H1 (cell line): ENCODE data around the gene OR4D11. TPM values are rescaled to one million over a fixed set of nuclear protein-coding genes. Genes with fewer than 3 reads are reported as not detected.
A peak's percentile ranks its signal among the peaks of the same experiment; 100 is the strongest.

ENCODE experiments used
- CTCF ChIA-PET: fragments of 300-600 bp; sonication (Branson Sonifier 250); formaldehyde crosslinking; loops from one replicate; lab custom pipeline; 2021; ENCODE audit not compliant: partially characterized antibody; lab: Charles Lee
- POLR2A ChIA-PET: fragments of 300-600 bp; sonication (Branson Sonifier 250); formaldehyde crosslinking; loops from one replicate; lab custom pipeline; 2021; ENCODE audit warnings: inconsistent platforms; ENCODE audit not compliant: partially characterized antibody; lab: Charles Lee
- DNase-seq, 2 experiments: peaks; one replicate each; pipeline versions ENCODE4 v3.0.0 to v3.0.0-alpha.2; 2010 to 2022; ENCODE audit warnings: low spot score in 2 of 2, low read depth in 1 of 2, mixed read lengths in 1 of 2
- FAIRE-seq: peaks from 2 replicates; lab custom pipeline; 2011; peaks lifted over from hg19 to GRCh38; lab: Jason Lieb, UNC
- H2AFZ ChIP-seq: 2 replicates; pipeline ENCODE4 v1.8.1; 2012; ENCODE audit warnings: low read length, inconsistent platforms
- H2AK5ac ChIP-seq: 2 replicates; pipeline ENCODE4 v1.6.1; 2013; ENCODE audit warnings: low read depth, low read length
- H2BK120ac ChIP-seq: replicated peaks from 2 replicates; pipeline ENCODE3; 2013; ENCODE audit warnings: low read depth, low read length, inconsistent platforms
- H2BK12ac ChIP-seq: 2 replicates; pipeline ENCODE4 v1.6.1; 2013; ENCODE audit warnings: low read depth, low read length
- H2BK15ac ChIP-seq: 2 replicates; pipeline ENCODE4 v1.6.1; 2013; ENCODE audit warnings: low read length
- H2BK20ac ChIP-seq: 2 replicates; pipeline ENCODE4 v1.6.1; 2013; ENCODE audit warnings: low read length
- H2BK5ac ChIP-seq: 2 replicates; pipeline ENCODE4 v1.6.1; 2013; ENCODE audit warnings: low read depth, low read length
- H3K14ac ChIP-seq: 2 replicates; pipeline ENCODE4 v1.6.1; 2013; ENCODE audit warnings: inconsistent platforms; ENCODE audit not compliant: insufficient read length
- H3K18ac ChIP-seq: 2 replicates; pipeline ENCODE4 v1.6.1; 2013; ENCODE audit warnings: low read length; ENCODE audit errors: extremely low read depth
- H3K23ac ChIP-seq: 2 replicates; pipeline ENCODE4 v1.6.1; 2013; ENCODE audit warnings: inconsistent platforms; ENCODE audit not compliant: insufficient read length
- H3K23me2 ChIP-seq: 2 replicates; pipeline ENCODE4 v1.6.1; 2013; ENCODE audit warnings: low read depth, low read length
- H3K27ac ChIP-seq: 2 replicates; pipeline ENCODE4 v1.6.1; 2011; ENCODE audit warnings: low read depth, low read length, inconsistent platforms
- H3K27me3 ChIP-seq, 4 experiments: replicated peaks in 1 of 4; 1 replicate in 1 of 4; 2 replicates in 3 of 4; pipeline versions ENCODE4 v1.6.1 to v1.8.1; 2011 to 2013; ENCODE audit warnings: low read length in 3 of 4, mild to moderate bottlenecking in 3 of 4, inconsistent platforms in 2 of 4, mixed read lengths in 2 of 4, moderate library complexity in 1 of 4; ENCODE audit not compliant: control insufficient read depth in 3 of 4, insufficient read depth in 3 of 4; ENCODE audit errors: extremely low read depth in 1 of 4
- H3K36me3 ChIP-seq, 4 experiments: 2 replicates each; pipeline versions ENCODE4 v1.6.1 to v1.8.1; 2011 to 2013; ENCODE audit warnings: mild to moderate bottlenecking in 4 of 4, low read length in 3 of 4, moderate library complexity in 2 of 4, control low read depth in 1 of 4, inconsistent platforms in 1 of 4; ENCODE audit not compliant: insufficient read depth in 4 of 4, control insufficient read depth in 2 of 4
- H3K4ac ChIP-seq: replicated peaks from 2 replicates; pipeline ENCODE3; 2013; ENCODE audit warnings: low read length, low read depth, mixed read lengths, inconsistent platforms; ENCODE audit not compliant: insufficient read length
- H3K4me1 ChIP-seq, 4 experiments: replicated peaks in 1 of 4; 1 replicate in 1 of 4; 2 replicates in 3 of 4; pipeline versions ENCODE4 v1.6.1 to v1.8.1; 2011 to 2013; ENCODE audit warnings: low read length in 3 of 4, inconsistent platforms in 2 of 4, mixed read lengths in 1 of 4; ENCODE audit not compliant: insufficient read depth in 4 of 4, control insufficient read depth in 3 of 4
- H3K4me2 ChIP-seq, 2 experiments: 2 replicates each; pipeline versions ENCODE4 v1.6.1 to v1.8.1; 2011 to 2013; ENCODE audit warnings: low read depth in 2 of 2, low read length in 2 of 2, control low read depth in 1 of 2, inconsistent platforms in 1 of 2, mild to moderate bottlenecking in 1 of 2; ENCODE audit not compliant: insufficient read depth in 1 of 2
- H3K4me3 ChIP-seq, 4 experiments: fragments of 200-600, 300-600 bp in 1 of 4; sonication (generic), shearing (Covaris generic), sonication (Bioruptor Twin) in 1 of 4; 2 replicates each; pipeline versions ENCODE4 v1.5.1 to v1.8.1; 2011 to 2016; ENCODE audit warnings: low read length in 4 of 4, low read depth in 3 of 4, control low read depth in 2 of 4, inconsistent platforms in 2 of 4, mild to moderate bottlenecking in 2 of 4, mixed read lengths in 1 of 4, moderate library complexity in 1 of 4; ENCODE audit not compliant: insufficient read depth in 2 of 4; ENCODE audit errors: extremely low read depth in 1 of 4
- H3K56ac ChIP-seq: replicated peaks from 2 replicates; pipeline ENCODE3; 2013; ENCODE audit warnings: low read depth, mild to moderate bottlenecking, mixed read lengths, low read length, inconsistent platforms; ENCODE audit not compliant: insufficient read length
- H3K79me1 ChIP-seq: 2 replicates; pipeline ENCODE4 v1.6.1; 2013; ENCODE audit warnings: low read depth, low read length, control low read depth
- H3K79me2 ChIP-seq, 2 experiments: 2 replicates each; pipeline versions ENCODE4 v1.6.1 to v1.8.1; 2012 to 2013; ENCODE audit warnings: low read length in 2 of 2, mild to moderate bottlenecking in 2 of 2, inconsistent platforms in 1 of 2; ENCODE audit not compliant: insufficient read depth in 2 of 2, control insufficient read depth in 1 of 2
- H3K9ac ChIP-seq, 4 experiments: replicated peaks in 1 of 4; 1 replicate in 1 of 4; 2 replicates in 3 of 4; pipeline versions ENCODE4 v1.6.1 to v1.8.1; 2011 to 2013; ENCODE audit warnings: low read depth in 3 of 4, low read length in 3 of 4, control low read depth in 2 of 4, mild to moderate bottlenecking in 2 of 4, moderate library complexity in 2 of 4, inconsistent platforms in 1 of 4; ENCODE audit errors: extremely low read depth in 1 of 4
- H3K9me3 ChIP-seq, 2 experiments: 2 replicates each; pipeline versions ENCODE4 v1.6.1 to v1.8.1; 2012 to 2013; ENCODE audit warnings: mild to moderate bottlenecking in 2 of 2, moderate library complexity in 2 of 2, control low read depth in 1 of 2, inconsistent platforms in 1 of 2, low read depth in 1 of 2, low read length in 1 of 2, mixed read lengths in 1 of 2; ENCODE audit not compliant: insufficient read depth in 2 of 2
- H4K20me1 ChIP-seq, 2 experiments: replicated peaks in 1 of 2; 2 replicates each; pipeline versions ENCODE3 to v1.8.1; 2011 to 2013; ENCODE audit warnings: inconsistent platforms in 2 of 2, low read length in 2 of 2, mild to moderate bottlenecking in 1 of 2; ENCODE audit not compliant: insufficient read depth in 2 of 2, control insufficient read depth in 1 of 2
- H4K5ac ChIP-seq: 2 replicates; pipeline ENCODE4 v1.6.1; 2013; ENCODE audit warnings: low read length, low read depth, mixed read lengths, inconsistent platforms; ENCODE audit not compliant: insufficient read length
- H4K8ac ChIP-seq: 2 replicates; pipeline ENCODE4 v1.8.0; 2013; ENCODE audit warnings: mild to moderate bottlenecking, moderate library complexity, low read length, inconsistent platforms; ENCODE audit not compliant: insufficient read depth; ENCODE audit errors: extremely low read depth
- H4K91ac ChIP-seq: replicated peaks from 2 replicates; pipeline ENCODE3; 2013; ENCODE audit warnings: low read length, mixed read lengths, inconsistent platforms; ENCODE audit not compliant: insufficient read length
- WGBS, 2 experiments: shearing (Covaris generic) in 1 of 2; methylation state at CpG; one replicate each; pipeline versions ENCODE4 v1.1.6 to v1.1.7; 2013 to 2015; ENCODE audit warnings: low lambda C conversion rate in 2 of 2, mixed read lengths in 2 of 2, inconsistent platforms in 1 of 2, low coverage in 1 of 2, missing lambda C conversion rate in 1 of 2; ENCODE audit not compliant: insufficient replicate concordance in 2 of 2, insufficient coverage in 1 of 2, insufficient read length in 1 of 2; ENCODE audit errors: extremely low coverage in 1 of 2, missing lambda C conversion rate in 1 of 2; 5-methylcytosine and 5-hydroxymethylcytosine counted together
- polyA plus RNA-seq, 7 experiments: library from polyadenylated mRNA; depleted of rRNA in 3 of 7; stranded (reverse) in 5 of 7; unstranded in 2 of 7; fragments of >200 nt in 5 of 7; fragments of 200-250 nt in 2 of 7; gene quantifications; 1 replicate in 5 of 7; 2 replicates in 1 of 7; 4 replicates in 1 of 7; pipeline versions ENCODE4 v1.2.1 to v1.2.3, GENCODE V29; 2011 to 2013; ENCODE audit warnings: missing spikeins in 2 of 7, mixed read lengths in 2 of 7
- total RNA-seq: library from RNA; stranded (reverse); fragmentation: NEBNext Ultra II Directional; extraction: Animal tissue kit (Norgen Biotek cat#: 25700); gene quantifications from 2 replicates; pipeline ENCODE4 v1.2.1, GENCODE V29; 2021
- TF ChIP-seq, protein P1 (sequence below): IDR thresholded peaks from 2 replicates; pipeline ENCODE4 v1.6.1; 2012; ENCODE audit warnings: inconsistent platforms

OR4D11 gene
- total and polyA plus RNA-seq, 2 of the 8 experiments (the other 6 are each of a cell fraction or from before 2014, with no cell fraction given): not detected

- Histone ChIP-seq H3K27ac (no peak overlapping the region), H4K20me1 (no peaks in the 10 kb centered on the region), H3K36me3 (no peaks in the 10 kb centered on the region), H3K4me1 (peaks cover 0 to 7% (median 0%) of the 10 kb centered on the region in 4 experiments; a peak in 2 of 7 replicates), H3K56ac (no peak overlapping the region), H3K9ac (no peak overlapping the region), H2AK5ac (no peak overlapping the region), H2BK15ac (no peak overlapping the region), H2BK20ac (no peak overlapping the region), H3K4ac (no peak overlapping the region), H3K14ac (no peak overlapping the region), H4K91ac (no peak overlapping the region), H3K18ac (no peak overlapping the region; the same call in 1 of the 2 replicates), H4K8ac (no peak overlapping the region), H3K4me3 (peak overlapping the region in 1 of 4 experiments; percentile 86; a peak in 2 of 8 replicates), H3K79me2 (no peaks in the 10 kb centered on the region), H2BK5ac (no peak overlapping the region), H3K27me3 (no peaks in the 10 kb centered on the region), H3K79me1 (no peaks in the 10 kb centered on the region), H3K23ac (no peak overlapping the region), H3K23me2 (peaks cover 12% of the 10 kb centered on the region), H3K9me3 (no peaks in the 10 kb centered on the region), H2AFZ (no peak overlapping the region), H2BK12ac (no peak overlapping the region), H3K4me2 (no peak overlapping the region; a peak in 1 of 4 replicates), H2BK120ac (no peak overlapping the region), H4K5ac (no peak overlapping the region)
- FAIRE-seq (no peak), DNase-seq (no peak)
- WGBS, 2 experiments: 97% methylated on average over 5 of the region's 5 CpGs; no CpG with 5 or more reads in 1 of the 2 experiments
- POLR2A ChIA-PET: interaction anchor here (1.0 to 2.6 kb wide), 2 partner anchors 11 to 23 kb away, joined by 3 to 19 read pairs; no protein-coding TSS in a partner anchor
- TF ChIP-seq, protein P1, sequence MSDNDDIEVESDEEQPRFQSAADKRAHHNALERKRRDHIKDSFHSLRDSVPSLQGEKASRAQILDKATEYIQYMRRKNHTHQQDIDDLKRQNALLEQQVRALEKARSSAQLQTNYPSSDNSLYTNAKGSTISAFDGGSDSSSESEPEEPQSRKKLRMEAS: no peak
- CTCF ChIA-PET: interaction anchor here (0.9 to 2.6 kb wide), 3 partner anchors 8 to 14 kb away, joined by 4 to 17 read pairs (median 5); no protein-coding TSS in a partner anchor
Observed at GRCh38 chr11:59548309-59548656, 44.9 kb downstream of the OR4D11 start.
